HCT116 (cell line): Measurements from ENCODE around the gene ABL1.

Experiments used
- ATF3 ChIP-seq: IDR thresholded peaks from 2 replicates; pipeline ENCODE4 v1.6.1; 2012
- CBX3 ChIP-seq: IDR thresholded peaks from 2 replicates; pipeline ENCODE4 v1.6.1; 2012; ENCODE audit warnings: low read depth
- EGR1 ChIP-seq: IDR thresholded peaks from 2 replicates; pipeline ENCODE4 v1.6.1; 2012; ENCODE audit warnings: low read depth
- EZH2 ChIP-seq: fragments of 200-600 bp; sonication (generic); IDR thresholded peaks from 2 replicates; pipeline ENCODE4 v1.6.1; 2017; ENCODE audit warnings: antibody characterized with exemption, mixed run types
- EZH2phosphoT487 ChIP-seq: fragments of 200-600 bp; IDR thresholded peaks from 2 replicates; pipeline ENCODE4 v1.6.1; 2018; ENCODE audit warnings: antibody characterized with exemption, borderline replicate concordance
- POLR2A ChIP-seq: IDR thresholded peaks from 2 replicates; pipeline ENCODE4 v1.7.0; 2011; ENCODE audit warnings: borderline replicate concordance; ENCODE audit not compliant: insufficient read depth, insufficient read length; ENCODE audit errors: extremely low read depth
- RAD21 ChIP-seq: IDR thresholded peaks from 2 replicates; pipeline ENCODE4 v1.6.1; 2012; ENCODE audit warnings: low read depth, mild to moderate bottlenecking
- REST ChIP-seq: IDR thresholded peaks from 2 replicates; pipeline ENCODE4 v1.6.1; 2012; ENCODE audit warnings: low read depth
- SIN3A ChIP-seq: IDR thresholded peaks from 2 replicates; pipeline ENCODE4 v1.6.1; 2012; ENCODE audit warnings: low read depth
- YY1 ChIP-seq: IDR thresholded peaks from 2 replicates; pipeline ENCODE4 v1.6.1; 2011; ENCODE audit warnings: low read length, low read depth, moderate library complexity, mild to moderate bottlenecking; ENCODE audit not compliant: insufficient replicate concordance; ENCODE audit errors: extremely low read depth
- TF ChIP-seq, protein P1 (sequence below), 3 experiments: fragments of 200-600 bp in 1 of 3; sonication (generic) in 1 of 3; IDR thresholded peaks in 2 of 3; conservative IDR thresholded peaks in 1 of 3; 2 replicates each; pipeline ENCODE4 v1.5.1; 2012 to 2017; ENCODE audit warnings: low read depth in 2 of 3, low read length in 2 of 3, antibody characterized with exemption in 1 of 3, borderline replicate concordance in 1 of 3, control low read depth in 1 of 3, mild to moderate bottlenecking in 1 of 3, mixed read lengths in 1 of 3, mixed run types in 1 of 3, moderate library complexity in 1 of 3; ENCODE audit not compliant: insufficient read depth in 1 of 3

- TF ChIP-seq EGR1 (no peak), RAD21 (no peak), POLR2A (no peak), SIN3A (no peak), CBX3 (no peak), ATF3 (no peak), YY1 (no peak), EZH2phosphoT487 (no peak), EZH2 (no peak), REST (no peak)
- TF ChIP-seq, protein P1, sequence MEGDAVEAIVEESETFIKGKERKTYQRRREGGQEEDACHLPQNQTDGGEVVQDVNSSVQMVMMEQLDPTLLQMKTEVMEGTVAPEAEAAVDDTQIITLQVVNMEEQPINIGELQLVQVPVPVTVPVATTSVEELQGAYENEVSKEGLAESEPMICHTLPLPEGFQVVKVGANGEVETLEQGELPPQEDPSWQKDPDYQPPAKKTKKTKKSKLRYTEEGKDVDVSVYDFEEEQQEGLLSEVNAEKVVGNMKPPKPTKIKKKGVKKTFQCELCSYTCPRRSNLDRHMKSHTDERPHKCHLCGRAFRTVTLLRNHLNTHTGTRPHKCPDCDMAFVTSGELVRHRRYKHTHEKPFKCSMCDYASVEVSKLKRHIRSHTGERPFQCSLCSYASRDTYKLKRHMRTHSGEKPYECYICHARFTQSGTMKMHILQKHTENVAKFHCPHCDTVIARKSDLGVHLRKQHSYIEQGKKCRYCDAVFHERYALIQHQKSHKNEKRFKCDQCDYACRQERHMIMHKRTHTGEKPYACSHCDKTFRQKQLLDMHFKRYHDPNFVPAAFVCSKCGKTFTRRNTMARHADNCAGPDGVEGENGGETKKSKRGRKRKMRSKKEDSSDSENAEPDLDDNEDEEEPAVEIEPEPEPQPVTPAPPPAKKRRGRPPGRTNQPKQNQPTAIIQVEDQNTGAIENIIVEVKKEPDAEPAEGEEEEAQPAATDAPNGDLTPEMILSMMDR (IDR thresholded peaks at IDR 0.05 in 2 of 3, conservative IDR thresholded peaks at IDR 0.05 in 1 of 3; ENCODE audit: borderline replicate concordance in 1 of 3, insufficient read depth in 1 of 3, low read depth in 2 of 3, low read length in 2 of 3) = no peak
Observed at GRCh38 chr9:130908146-130908877, 73.3 kb downstream of the ABL1 start.
